GM23338 (cell line): ENCODE measurements around the gene NDUFV1.

Experiments
- CREB1 ChIP-seq: fragments of 250-450 bp; sonication (Bioruptor Pico); IDR thresholded peaks from 2 replicates; pipeline ENCODE4 v1.5.0; 2020; ENCODE audit warnings: low read depth, mild to moderate bottlenecking, moderate library complexity
- EZH2 ChIP-seq: fragments of 200-600 bp; sonication (generic); IDR thresholded peaks from one replicate; pipeline ENCODE4 v1.8.0; 2017; ENCODE audit warnings: antibody characterized with exemption, mild to moderate bottlenecking, low read depth; ENCODE audit not compliant: unreplicated experiment
- EZH2phosphoT487 ChIP-seq: fragments of 200-600 bp; sonication (generic); IDR thresholded peaks from one replicate; pipeline ENCODE4 v1.8.1; 2018; ENCODE audit warnings: antibody characterized with exemption; ENCODE audit not compliant: unreplicated experiment
- JUNB ChIP-seq: IDR thresholded peaks from one replicate; pipeline ENCODE4 v1.6.1; 2016; ENCODE audit warnings: antibody characterized with exemption; ENCODE audit not compliant: unreplicated experiment
- POLR2AphosphoS5 ChIP-seq: IDR thresholded peaks from 2 replicates; pipeline ENCODE4 v1.6.1; 2016; ENCODE audit warnings: antibody characterized with exemption, low read depth
- TF ChIP-seq, protein P1 (sequence below), 2 experiments: fragments of 200-600 bp in 1 of 2; sonication (generic) in 1 of 2; conservative IDR thresholded peaks; 2 replicates each; pipeline versions ENCODE4 v1.5.1 to v1.6.1; 2016 to 2017; ENCODE audit warnings: antibody characterized with exemption in 2 of 2, low read depth in 2 of 2, mild to moderate bottlenecking in 2 of 2, moderate library complexity in 1 of 2
- TF ChIP-seq, protein P2 (sequence below): IDR thresholded peaks from one replicate; pipeline ENCODE4 v1.6.1; 2018; ENCODE audit warnings: antibody characterized with exemption; ENCODE audit not compliant: unreplicated experiment
- TF ChIP-seq, protein P3 (sequence below): IDR thresholded peaks from 2 replicates; pipeline ENCODE4 v1.6.1; 2016; ENCODE audit warnings: antibody characterized with exemption

DNA sequence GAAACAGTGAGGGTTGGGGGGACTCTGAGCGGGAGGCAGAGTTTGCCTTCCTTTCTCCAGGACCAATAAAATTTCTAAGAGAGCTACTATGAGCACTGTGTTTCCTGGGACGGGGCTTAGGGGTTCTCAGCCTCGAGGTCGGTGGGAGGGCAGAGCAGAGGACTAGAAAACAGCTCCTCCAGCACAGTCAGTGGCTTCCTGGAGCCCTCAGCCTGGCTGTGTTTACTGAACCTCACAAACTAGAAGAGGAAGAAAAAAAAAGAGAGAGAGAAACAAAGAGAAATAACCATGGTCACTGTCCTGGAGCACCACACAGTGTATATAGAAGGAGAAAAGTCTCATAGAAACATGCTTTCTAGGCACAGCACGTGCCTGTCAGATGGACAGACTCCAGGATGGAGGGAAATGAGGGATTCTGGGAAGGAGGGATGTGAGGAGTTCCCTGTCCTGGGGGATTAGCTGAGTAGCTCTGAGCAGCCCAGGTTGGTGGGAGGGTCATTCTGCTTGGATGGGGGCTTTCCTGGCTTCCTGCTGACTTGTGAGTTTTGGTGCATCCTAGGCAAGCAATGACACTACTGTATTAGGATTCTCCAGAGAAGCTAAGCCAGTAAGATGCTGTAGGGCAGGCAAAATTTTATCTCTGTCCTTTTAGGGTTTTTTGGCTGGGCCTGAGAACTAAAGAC is 20.0 kb upstream of the NDUFV1 start:
- TF ChIP-seq, protein P1, sequence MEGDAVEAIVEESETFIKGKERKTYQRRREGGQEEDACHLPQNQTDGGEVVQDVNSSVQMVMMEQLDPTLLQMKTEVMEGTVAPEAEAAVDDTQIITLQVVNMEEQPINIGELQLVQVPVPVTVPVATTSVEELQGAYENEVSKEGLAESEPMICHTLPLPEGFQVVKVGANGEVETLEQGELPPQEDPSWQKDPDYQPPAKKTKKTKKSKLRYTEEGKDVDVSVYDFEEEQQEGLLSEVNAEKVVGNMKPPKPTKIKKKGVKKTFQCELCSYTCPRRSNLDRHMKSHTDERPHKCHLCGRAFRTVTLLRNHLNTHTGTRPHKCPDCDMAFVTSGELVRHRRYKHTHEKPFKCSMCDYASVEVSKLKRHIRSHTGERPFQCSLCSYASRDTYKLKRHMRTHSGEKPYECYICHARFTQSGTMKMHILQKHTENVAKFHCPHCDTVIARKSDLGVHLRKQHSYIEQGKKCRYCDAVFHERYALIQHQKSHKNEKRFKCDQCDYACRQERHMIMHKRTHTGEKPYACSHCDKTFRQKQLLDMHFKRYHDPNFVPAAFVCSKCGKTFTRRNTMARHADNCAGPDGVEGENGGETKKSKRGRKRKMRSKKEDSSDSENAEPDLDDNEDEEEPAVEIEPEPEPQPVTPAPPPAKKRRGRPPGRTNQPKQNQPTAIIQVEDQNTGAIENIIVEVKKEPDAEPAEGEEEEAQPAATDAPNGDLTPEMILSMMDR (conservative IDR thresholded peaks at IDR 0.05; ENCODE audit: low read depth in 2 of 2), result no peak
- TF ChIP-seq EZH2, result no peak
- TF ChIP-seq POLR2AphosphoS5, result no peak
- no peak for TF ChIP-seq EZH2phosphoT487
- TF ChIP-seq, protein P2, sequence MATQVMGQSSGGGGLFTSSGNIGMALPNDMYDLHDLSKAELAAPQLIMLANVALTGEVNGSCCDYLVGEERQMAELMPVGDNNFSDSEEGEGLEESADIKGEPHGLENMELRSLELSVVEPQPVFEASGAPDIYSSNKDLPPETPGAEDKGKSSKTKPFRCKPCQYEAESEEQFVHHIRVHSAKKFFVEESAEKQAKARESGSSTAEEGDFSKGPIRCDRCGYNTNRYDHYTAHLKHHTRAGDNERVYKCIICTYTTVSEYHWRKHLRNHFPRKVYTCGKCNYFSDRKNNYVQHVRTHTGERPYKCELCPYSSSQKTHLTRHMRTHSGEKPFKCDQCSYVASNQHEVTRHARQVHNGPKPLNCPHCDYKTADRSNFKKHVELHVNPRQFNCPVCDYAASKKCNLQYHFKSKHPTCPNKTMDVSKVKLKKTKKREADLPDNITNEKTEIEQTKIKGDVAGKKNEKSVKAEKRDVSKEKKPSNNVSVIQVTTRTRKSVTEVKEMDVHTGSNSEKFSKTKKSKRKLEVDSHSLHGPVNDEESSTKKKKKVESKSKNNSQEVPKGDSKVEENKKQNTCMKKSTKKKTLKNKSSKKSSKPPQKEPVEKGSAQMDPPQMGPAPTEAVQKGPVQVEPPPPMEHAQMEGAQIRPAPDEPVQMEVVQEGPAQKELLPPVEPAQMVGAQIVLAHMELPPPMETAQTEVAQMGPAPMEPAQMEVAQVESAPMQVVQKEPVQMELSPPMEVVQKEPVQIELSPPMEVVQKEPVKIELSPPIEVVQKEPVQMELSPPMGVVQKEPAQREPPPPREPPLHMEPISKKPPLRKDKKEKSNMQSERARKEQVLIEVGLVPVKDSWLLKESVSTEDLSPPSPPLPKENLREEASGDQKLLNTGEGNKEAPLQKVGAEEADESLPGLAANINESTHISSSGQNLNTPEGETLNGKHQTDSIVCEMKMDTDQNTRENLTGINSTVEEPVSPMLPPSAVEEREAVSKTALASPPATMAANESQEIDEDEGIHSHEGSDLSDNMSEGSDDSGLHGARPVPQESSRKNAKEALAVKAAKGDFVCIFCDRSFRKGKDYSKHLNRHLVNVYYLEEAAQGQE, result no peak
- TF ChIP-seq CREB1 (CRISPR knock-in tag), result no peak
- TF ChIP-seq JUNB, result no peak
- TF ChIP-seq, protein P3, sequence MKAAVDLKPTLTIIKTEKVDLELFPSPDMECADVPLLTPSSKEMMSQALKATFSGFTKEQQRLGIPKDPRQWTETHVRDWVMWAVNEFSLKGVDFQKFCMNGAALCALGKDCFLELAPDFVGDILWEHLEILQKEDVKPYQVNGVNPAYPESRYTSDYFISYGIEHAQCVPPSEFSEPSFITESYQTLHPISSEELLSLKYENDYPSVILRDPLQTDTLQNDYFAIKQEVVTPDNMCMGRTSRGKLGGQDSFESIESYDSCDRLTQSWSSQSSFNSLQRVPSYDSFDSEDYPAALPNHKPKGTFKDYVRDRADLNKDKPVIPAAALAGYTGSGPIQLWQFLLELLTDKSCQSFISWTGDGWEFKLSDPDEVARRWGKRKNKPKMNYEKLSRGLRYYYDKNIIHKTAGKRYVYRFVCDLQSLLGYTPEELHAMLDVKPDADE, result no peak
